ENCODE measurements around the gene PPP1CA. TPM values are rescaled to one million over a fixed set of nuclear protein-coding genes. Genes with fewer than 3 reads are reported as not detected.

Gene PPP1CA
- total and polyA plus RNA-seq, 4 donors: 61.7 to 92.0 (median 72.2) TPM

DNA sequence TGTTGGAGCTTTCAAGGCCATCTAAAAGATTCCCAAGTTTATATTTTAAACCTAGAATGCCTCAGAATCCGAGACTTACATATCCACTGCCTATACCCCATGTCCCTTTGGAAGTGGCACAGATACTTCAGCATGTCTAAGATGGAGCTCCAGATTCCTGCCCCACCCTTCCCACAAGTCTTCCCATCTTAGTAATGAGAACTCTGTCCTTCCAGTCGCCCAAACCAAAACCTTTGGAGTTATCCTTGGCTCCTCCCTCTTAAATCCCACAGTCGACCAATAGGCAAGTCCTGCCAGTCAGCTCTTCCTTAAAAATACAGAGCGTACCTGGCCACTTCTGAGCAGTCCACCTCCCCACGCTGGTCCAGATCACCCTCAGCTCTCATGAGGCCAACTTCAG lies 52.6 kb downstream of the PPP1CA start:
- 59 to 64% methylated on average over 5 of the region's 5 CpGs for WGBS, 2 donors
- Histone ChIP-seq H3K27ac (ENCODE audit: low read depth in 1 of 2, low read length in 2 of 2) (no peak overlapping the region), H3K4me3 (ENCODE audit: low read length in 2 of 2) (no peak overlapping the region), H3K36me3 (ENCODE audit: control insufficient read depth in 1 of 2, insufficient read depth in 2 of 2, low read length in 1 of 2) (no peaks in the 10 kb centered on the region), H3K27me3 (ENCODE audit: control insufficient read depth in 1 of 2, insufficient read depth in 2 of 2, low read length in 1 of 2) (no peaks in the 10 kb centered on the region), H3K9me3 (ENCODE audit: control insufficient read depth, low read length) (no peaks in the 10 kb centered on the region), H3K4me1 (ENCODE audit: control insufficient read depth in 1 of 2, insufficient read depth in 2 of 2, low read length in 2 of 2) (peaks cover 0 to 5% of the 10 kb centered on the region in 2 donors)
- DNase-seq (no peak), ATAC-seq (ENCODE audit: low FRiP score) (no peak)
- intact Hi-C loops (cut with DNase I): loop anchor here (5.0 kb wide), 1 partner anchor 33 kb away; no protein-coding TSS in a partner anchor

Other genes starting within 250 kb of the PPP1CA start
- 10 to 100 TPM; 53.8 to 77.6 TPM for gene GRK2, start 135.4 kb downstream of the PPP1CA start, total RNA-seq
- 10 to 100 TPM; 29.3 to 53.6 TPM for gene GRK2, start 135.4 kb downstream of the PPP1CA start, polyA plus RNA-seq
- 10 to 100 TPM; 43.2 to 96.1 TPM for gene ANKRD13D, start 112.6 kb downstream of the PPP1CA start, total RNA-seq
- 100 to 1,000 TPM in 1 of 2 donors, 10 to 100 TPM in 1; 16.8 to 100 TPM for gene ANKRD13D, start 112.6 kb downstream of the PPP1CA start, polyA plus RNA-seq
- gene SSH3, start 98.3 kb downstream of the PPP1CA start, total RNA-seq: 10 to 100 TPM; 27.3 to 37.0 TPM
- gene SSH3, start 98.3 kb downstream of the PPP1CA start, polyA plus RNA-seq: 10 to 100 TPM; 13.3 to 24.1 TPM
- gene POLD4, start 48.3 kb downstream of the PPP1CA start, total RNA-seq: 10 to 100 TPM; 82.7 to 85.1 TPM
- 100 to 1,000 TPM; 175 to 338 TPM for gene POLD4, start 48.3 kb downstream of the PPP1CA start, polyA plus RNA-seq
- gene CLCF1, start 28.3 kb downstream of the PPP1CA start, total RNA-seq: 10 to 100 TPM in 1 of 2 donors, 1 to 10 TPM in 1; 7.7 to 12.0 TPM
- 10 to 100 TPM in 1 of 2 donors, 1 to 10 TPM in 1; 2.6 to 19.5 TPM for gene CLCF1, start 28.3 kb downstream of the PPP1CA start, polyA plus RNA-seq
- 10 to 100 TPM; 14.6 to 25.1 TPM for gene RAD9A, start 9.9 kb downstream of the PPP1CA start, total RNA-seq
- 10 to 100 TPM in 1 of 2 donors, 1 to 10 TPM in 1; 8.8 to 56.2 TPM for gene RAD9A, start 9.9 kb downstream of the PPP1CA start, polyA plus RNA-seq
- 1 to 10 TPM; 4.2 to 9.5 TPM for gene TBC1D10C, start 2.2 kb upstream of the PPP1CA start, total RNA-seq
- 1 to 10 TPM; 1.9 to 2.3 TPM for gene TBC1D10C, start 2.2 kb upstream of the PPP1CA start, polyA plus RNA-seq
- gene CARNS1, start 13.8 kb upstream of the PPP1CA start, total RNA-seq: 1 to 10 TPM; 7.0 to 9.3 TPM
- gene CARNS1, start 13.8 kb upstream of the PPP1CA start, polyA plus RNA-seq: 1 to 10 TPM in 1 of 2 donors, under 1 TPM in 1; 0.38 to 8.1 TPM
- gene RPS6KB2, start 26.6 kb upstream of the PPP1CA start, total RNA-seq: 10 to 100 TPM; 30.8 to 37.7 TPM
- 10 to 100 TPM; 38.2 to 84.8 TPM for gene RPS6KB2, start 26.6 kb upstream of the PPP1CA start, polyA plus RNA-seq
- 1 to 10 TPM; 2.9 to 4.8 TPM for gene PTPRCAP, start 35.8 kb upstream of the PPP1CA start, total RNA-seq
- gene PTPRCAP, start 35.8 kb upstream of the PPP1CA start, polyA plus RNA-seq: 10 to 100 TPM in 1 of 2 donors, 1 to 10 TPM in 1; 2.0 to 13.8 TPM
- gene CORO1B, start 41.6 kb upstream of the PPP1CA start, total RNA-seq: 10 to 100 TPM; 77.6 to 79.6 TPM
- 10 to 100 TPM; 45.7 to 96.7 TPM for gene CORO1B, start 41.6 kb upstream of the PPP1CA start, polyA plus RNA-seq
- not detected for gene GPR152, start 50.9 kb upstream of the PPP1CA start, total RNA-seq
- gene GPR152, start 50.9 kb upstream of the PPP1CA start, polyA plus RNA-seq: not detected
- 1 to 10 TPM; 2.4 TPM for gene CABP4, start 53.5 kb upstream of the PPP1CA start, total RNA-seq
- 1 to 10 TPM in 1 of 2 donors, under 1 TPM in 1; 0.33 to 3.9 TPM for gene CABP4, start 53.5 kb upstream of the PPP1CA start, polyA plus RNA-seq
- 10 to 100 TPM; 34.1 to 37.6 TPM for gene TMEM134, start 67.4 kb upstream of the PPP1CA start, total RNA-seq
- 10 to 100 TPM; 20.0 to 63.2 TPM for gene TMEM134, start 67.4 kb upstream of the PPP1CA start, polyA plus RNA-seq
- 10 to 100 TPM; 61.2 to 63.1 TPM for gene AIP, start 81.2 kb upstream of the PPP1CA start, total RNA-seq
- gene AIP, start 81.2 kb upstream of the PPP1CA start, polyA plus RNA-seq: 100 to 1,000 TPM; 105 to 141 TPM
- 10 to 100 TPM; 40.5 to 48.8 TPM for gene PITPNM1, start 103.5 kb upstream of the PPP1CA start, total RNA-seq
- gene PITPNM1, start 103.5 kb upstream of the PPP1CA start, polyA plus RNA-seq: 10 to 100 TPM; 11.8 to 22.5 TPM
- 10 to 100 TPM; 40.8 to 65.6 TPM for gene CDK2AP2, start 106.3 kb upstream of the PPP1CA start, total RNA-seq
- 100 to 1,000 TPM in 1 of 2 donors, 10 to 100 TPM in 1; 87.3 to 105 TPM for gene CDK2AP2, start 106.3 kb upstream of the PPP1CA start, polyA plus RNA-seq
- gene CABP2, start 121.6 kb upstream of the PPP1CA start, total RNA-seq: not detected
- not detected for gene CABP2, start 121.6 kb upstream of the PPP1CA start, polyA plus RNA-seq
- 100 to 1,000 TPM; 371 to 432 TPM for gene GSTP1, start 182.0 kb upstream of the PPP1CA start, total RNA-seq
- gene GSTP1, start 182.0 kb upstream of the PPP1CA start, polyA plus RNA-seq: 100 to 1,000 TPM; 559 to 782 TPM
- gene NDUFV1, start 205.1 kb upstream of the PPP1CA start, total RNA-seq: 100 to 1,000 TPM; 113 to 123 TPM
- gene NDUFV1, start 205.1 kb upstream of the PPP1CA start, polyA plus RNA-seq: 100 to 1,000 TPM; 104 to 295 TPM
- 1 to 10 TPM; 4.6 to 6.8 TPM for gene NUDT8, start 228.1 kb upstream of the PPP1CA start, total RNA-seq
- gene NUDT8, start 228.1 kb upstream of the PPP1CA start, polyA plus RNA-seq: 1 to 10 TPM; 4.1 to 9.5 TPM
- not detected for gene TBX10, start 237.9 kb upstream of the PPP1CA start, total RNA-seq
- 1 to 10 TPM in 1 of 2 donors, under 1 TPM in 1; 0.23 to 5.4 TPM for gene TBX10, start 237.9 kb upstream of the PPP1CA start, polyA plus RNA-seq
- not detected for gene ACY3, start 248.9 kb upstream of the PPP1CA start, total RNA-seq
- 1 to 10 TPM in 1 of 2 donors, not detected in 1; 8.3 TPM for gene ACY3, start 248.9 kb upstream of the PPP1CA start, polyA plus RNA-seq